Pulmonary artery endothelial cell (primary cell): ENCODE results near the gene FURIN. TPM values are rescaled to one million over a fixed set of nuclear protein-coding genes. Genes with fewer than 3 reads are reported as not detected.
"Not testable (repeated sequence)": the region's sequence is repeated elsewhere in the genome, so short reads cannot be mapped to it uniquely, and the experiment has no call there.

ENCODE experiments used
- DNase-seq: peaks from one replicate; pipeline ENCODE4 v3.0.0-alpha.2; 2011; ENCODE audit warnings: low read depth, low spot score
- total RNA-seq: library from RNA; depleted of rRNA; stranded (reverse); fragments of >200 nt; gene quantifications from 2 replicates; pipeline ENCODE4 v1.2.3, GENCODE V29; 2014

Gene FURIN
- total RNA-seq, 1 donor from 2014 or later: 73.1 TPM

DNA sequence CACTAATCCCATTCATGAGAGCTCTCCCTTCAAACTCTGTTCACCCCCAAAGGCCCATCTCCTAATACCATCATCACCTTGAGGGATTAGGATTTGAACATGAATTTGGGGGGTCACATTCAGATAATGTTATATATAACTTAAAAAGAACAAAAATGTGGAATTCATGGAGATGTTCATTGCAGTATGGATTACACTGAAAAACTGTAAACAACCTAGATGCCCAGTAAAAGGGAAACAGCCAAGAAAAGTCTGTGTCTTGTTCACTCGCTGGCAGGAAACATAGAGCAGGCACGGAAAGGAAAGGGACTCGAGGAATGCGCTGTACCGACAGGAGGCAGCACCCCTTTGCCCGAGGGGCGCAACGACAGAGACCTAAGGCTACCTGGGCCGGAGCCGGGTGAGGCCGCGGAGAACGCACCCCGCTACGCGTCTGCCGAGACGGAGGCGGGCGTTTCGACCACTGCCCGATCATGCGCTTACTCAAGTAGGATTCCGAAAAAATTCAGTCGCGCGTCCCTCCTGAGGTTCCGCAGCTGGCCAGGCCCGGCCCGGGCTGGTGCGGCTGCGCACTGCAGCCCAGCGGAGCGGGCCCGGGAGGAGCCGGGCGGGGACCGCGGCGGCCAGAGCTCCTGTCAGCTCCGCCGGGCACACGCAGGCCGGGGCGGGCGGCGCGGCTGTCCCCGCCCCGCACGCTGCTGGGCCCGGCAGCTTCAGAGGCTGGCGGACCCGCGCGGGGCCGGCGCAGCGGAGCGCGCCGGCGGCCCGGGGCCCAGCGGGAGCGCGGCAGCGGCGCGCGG, 33.9 kb downstream of the FURIN start:
- peak; percentile 33 for DNase-seq

DNA sequence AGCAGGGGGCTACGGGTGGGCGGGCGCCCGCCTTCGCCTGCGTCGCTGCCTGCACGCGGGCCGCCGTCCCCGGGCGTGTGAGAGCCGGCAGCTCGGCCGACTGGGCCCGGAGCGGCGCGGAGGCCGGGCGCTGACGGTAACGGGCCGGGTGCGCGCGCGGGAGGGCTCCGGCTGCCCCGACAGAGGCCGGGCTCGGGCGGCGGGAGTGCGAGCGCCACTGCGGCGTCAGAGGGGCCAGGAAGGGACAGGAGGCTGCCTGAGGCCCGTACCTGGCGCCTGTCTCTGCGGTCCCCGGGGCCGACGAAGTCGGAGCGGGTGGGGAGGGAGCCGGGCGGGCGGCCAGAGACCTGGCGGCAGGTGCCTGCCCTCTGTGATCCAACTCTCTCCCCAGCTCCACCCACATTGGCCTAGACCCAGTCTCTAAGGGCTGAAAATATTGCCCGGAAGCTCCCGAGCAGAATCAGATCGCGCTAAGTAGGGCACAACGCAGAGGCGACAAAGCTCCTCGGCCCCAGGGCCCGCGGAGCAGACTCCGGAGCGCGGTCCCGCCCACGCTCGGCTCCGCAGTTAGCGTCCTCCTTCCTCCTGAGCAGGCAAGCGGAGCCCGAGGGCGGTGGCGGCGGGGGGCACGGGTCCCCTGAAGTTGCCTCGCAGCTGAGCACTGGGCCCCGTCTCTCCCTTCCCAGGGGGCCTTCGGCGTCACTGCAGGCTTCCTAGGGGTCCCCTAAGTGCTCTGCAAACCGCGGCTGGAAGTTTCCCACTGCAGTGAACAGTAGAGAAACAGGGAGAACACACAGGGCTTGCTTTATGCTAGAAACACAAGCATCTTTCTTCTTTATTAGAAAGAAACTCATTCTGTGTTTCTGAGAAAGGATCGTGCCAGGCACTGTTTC, 34.7 kb downstream of the FURIN start, which contains the start of gene MAN2A2:
Gene MAN2A2 (plus strand): TSS at position 463 of the 893 bp plus-strand sequence. CDS start 906 bp downstream, outside the sequence.
- no peak for DNase-seq

DNA sequence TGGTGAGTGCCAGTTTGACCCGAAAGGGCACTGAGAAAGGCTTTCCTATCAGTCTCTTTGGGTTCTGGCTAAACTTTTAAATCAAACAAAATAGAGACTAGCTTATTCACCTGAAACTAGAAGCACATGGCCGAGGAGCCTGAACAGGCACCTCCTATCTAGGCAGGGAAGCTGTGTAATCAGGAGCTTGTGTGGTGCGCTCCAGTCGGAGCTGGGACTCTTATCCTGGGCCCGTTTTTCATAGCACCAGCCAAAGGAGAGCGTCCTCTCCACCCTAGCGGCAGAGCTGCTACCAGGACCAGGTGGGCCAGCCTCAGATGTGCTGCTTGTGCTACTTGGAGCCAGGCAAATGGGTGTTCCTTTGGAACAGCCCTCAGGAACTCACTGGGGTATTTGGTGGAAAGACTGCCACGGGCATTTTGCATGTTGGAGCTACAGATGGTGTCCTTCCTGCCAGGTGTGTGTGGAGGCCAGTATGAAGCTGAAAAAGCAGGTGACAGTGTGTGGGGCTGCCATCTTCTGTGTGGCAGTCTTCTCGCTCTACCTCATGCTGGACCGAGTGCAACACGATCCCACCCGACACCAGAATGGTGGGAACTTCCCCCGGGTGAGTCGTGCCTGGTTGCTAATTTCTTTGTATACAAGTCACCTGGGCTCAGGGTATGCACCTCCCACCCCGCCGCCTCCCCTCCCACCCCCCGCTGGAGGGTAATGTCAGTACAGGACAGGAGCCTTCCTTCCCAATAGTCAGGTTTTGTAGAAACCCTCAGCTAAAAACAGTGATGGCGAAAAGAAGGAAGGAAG, 35.5 kb downstream of the FURIN start:
- DNase-seq: no peak

DNA sequence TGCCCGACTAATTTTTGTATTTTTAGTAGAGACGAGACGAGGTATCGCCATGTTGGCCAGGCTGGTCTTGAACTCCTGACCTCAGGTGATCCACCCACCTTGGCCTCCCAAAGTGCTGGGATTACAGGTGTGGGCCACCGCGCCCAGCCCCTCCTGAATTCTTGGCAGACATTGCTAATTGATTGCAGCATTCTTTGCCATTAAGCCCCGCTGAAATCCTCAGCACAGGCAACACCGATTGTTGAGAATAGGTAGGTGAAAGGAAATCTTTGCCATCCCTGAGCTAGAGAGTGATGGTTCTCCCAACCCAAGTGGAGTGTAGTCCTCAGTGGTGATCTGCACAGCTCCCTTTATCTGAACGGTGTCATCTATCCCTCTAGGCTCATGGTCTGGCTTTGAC, 36.4 kb downstream of the FURIN start:
- no peak for DNase-seq

DNA sequence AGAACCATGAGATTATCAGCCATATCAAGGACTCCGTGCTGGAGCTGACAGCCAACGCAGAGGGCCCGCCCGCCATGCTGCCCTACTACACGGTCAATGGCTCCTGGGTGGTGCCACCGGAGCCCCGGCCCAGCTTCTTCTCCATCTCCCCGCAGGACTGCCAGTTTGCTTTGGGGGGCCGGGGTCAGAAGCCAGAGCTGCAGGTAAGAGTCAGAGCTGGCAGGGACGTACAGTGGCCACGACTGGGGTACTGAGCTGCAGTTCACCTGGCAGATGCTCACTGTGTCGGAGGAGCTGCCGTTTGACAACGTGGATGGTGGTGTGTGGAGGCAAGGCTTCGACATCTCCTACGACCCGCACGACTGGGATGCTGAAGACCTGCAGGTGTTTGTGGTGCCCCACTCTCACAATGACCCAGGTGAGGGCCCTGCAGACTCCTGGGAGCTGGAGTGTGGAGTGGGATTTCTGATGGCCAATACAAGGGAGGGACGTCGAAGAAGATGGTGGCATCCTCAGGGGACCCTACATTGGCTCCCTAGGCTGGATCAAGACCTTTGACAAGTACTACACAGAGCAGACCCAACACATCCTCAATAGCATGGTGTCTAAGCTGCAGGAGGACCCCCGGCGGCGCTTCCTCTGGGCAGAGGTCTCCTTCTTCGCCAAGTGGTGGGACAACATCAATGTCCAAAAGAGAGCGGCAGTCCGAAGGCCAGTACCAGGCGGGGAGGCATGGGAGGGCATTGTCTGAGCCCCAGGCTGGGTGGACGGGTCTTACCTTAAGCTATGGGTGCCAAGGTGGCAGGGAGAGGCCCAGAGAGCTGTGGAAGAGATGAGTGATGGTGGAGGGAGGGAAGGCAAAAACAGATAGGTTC, 37.2 kb downstream of the FURIN start:
- DNase-seq: no peak

DNA sequence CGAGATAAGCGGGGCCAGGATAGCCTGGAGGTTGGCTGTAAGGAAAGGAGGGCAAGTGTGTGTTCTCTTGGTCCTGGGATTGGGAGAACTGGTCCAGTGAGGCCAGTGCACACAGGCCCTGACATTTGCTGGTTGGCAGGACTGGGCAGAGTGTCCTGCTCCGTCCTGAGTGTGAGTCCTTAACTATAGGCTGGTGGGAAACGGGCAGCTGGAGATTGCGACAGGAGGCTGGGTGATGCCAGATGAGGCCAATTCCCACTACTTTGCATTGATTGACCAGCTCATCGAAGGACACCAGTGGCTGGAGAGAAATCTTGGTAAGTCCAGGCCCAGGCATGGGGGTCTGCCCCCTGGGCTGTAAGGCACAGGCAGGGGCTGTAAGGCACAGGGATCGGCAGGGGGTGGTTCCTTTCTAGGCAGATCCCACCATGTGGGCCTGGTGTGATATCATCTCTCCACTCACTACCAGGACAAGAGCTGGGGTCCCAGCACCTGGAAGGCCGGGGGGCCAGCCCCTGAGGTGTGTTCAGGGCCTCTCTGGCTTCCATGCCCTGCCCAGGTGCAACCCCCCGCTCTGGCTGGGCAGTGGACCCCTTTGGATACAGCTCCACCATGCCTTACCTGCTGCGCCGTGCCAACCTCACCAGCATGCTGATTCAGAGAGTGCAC, 37.9 kb downstream of the FURIN start:
- DNase-seq: no peak

DNA sequence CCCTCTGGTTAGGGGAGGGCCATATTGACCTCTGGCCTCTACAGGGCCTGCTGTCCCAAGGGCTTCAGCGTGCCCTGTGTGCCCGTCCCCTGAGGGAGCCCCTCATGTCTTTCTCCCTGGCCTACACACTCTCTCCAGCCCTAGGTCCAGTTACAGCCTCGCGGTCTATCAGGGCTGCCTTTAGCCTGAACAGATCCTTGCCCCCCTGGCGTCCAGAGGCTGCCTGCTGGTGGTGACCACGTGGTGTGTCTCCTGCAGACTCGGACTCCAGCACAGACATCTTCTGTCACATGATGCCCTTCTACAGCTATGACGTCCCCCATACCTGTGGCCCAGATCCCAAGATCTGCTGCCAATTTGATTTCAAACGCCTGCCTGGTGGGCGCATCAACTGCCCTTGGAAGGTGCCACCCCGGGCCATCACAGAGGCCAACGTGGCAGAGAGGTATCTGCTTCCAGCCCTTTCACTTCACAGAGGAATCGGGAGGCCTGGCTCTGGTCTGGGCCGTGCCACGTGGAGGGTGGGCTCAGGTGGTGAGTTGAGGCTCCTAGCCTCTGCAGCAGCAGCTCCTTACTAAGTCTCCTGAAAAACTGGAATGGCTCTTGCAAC, 38.8 kb downstream of the FURIN start:
- DNase-seq: no peak

DNA sequence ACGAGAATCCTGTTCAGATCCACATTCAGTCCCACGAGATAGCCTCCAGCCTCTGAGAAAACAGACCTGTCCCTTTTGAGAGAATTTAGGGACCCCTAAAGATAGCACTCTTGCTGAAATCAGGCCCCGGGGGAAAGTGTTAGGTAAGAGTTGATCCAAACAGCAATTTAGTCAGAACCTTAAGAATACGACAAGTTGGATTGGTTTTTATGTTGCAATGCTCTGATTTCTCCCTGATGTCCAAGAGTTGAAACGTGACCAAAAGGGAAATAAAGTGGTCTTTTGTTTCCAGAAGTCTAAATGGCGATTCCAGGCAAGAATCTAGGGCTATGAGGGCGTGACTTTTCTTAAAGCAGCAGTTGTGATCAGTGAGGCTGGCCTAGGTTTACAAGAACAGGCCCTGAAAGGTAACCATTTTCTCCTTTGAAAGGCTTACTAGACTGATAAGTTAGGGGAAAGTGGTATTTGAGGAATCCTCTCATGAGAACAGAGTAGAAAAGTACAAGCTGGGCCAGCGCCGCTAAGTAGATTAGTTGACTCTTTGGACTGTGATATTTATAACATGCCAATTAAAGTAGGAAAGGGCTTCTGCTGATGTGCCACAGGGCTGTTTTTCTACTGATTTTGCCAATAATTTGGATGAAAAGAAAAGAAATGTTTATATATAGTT, 39.6 kb downstream of the FURIN start:
- DNase-seq: no peak

DNA sequence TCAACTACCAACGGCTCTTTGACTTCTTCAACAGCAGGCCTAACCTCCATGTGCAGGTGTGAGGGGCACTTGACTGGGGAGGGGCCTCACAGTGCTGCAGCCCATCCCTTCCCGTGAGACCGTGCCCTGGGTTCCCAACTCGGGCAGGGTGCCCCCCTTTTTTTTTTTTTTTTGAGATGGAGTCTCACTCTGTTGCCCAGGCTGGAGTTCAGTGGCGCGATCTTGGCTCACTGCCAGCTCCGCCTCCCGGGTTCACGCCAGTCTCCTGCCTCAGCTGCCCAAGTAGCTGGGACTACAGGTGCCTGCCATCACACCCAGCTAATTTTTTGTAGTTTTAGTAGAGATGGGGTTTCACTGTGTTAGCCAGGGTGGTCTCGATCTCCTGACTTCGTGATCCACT, 41.1 kb downstream of the FURIN start:
- DNase-seq: not testable (repeated sequence)

DNA sequence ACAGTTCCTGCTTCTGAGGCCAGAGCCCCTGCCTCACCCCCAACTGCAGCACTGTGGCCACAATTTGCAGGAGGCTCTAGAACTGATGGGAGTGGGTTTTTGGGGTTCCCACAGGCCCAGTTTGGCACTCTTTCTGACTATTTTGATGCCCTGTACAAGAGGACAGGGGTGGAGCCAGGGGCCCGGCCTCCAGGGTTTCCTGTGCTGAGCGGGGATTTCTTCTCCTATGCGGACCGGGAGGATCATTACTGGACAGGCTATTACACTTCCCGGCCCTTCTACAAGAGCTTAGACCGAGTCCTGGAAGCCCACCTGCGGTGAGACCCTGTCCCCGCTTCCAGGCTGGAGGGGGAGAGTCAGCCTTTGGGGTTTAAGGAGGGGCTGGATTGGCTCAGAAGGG, 41.6 kb downstream of the FURIN start:
- no peak for DNase-seq

DNA sequence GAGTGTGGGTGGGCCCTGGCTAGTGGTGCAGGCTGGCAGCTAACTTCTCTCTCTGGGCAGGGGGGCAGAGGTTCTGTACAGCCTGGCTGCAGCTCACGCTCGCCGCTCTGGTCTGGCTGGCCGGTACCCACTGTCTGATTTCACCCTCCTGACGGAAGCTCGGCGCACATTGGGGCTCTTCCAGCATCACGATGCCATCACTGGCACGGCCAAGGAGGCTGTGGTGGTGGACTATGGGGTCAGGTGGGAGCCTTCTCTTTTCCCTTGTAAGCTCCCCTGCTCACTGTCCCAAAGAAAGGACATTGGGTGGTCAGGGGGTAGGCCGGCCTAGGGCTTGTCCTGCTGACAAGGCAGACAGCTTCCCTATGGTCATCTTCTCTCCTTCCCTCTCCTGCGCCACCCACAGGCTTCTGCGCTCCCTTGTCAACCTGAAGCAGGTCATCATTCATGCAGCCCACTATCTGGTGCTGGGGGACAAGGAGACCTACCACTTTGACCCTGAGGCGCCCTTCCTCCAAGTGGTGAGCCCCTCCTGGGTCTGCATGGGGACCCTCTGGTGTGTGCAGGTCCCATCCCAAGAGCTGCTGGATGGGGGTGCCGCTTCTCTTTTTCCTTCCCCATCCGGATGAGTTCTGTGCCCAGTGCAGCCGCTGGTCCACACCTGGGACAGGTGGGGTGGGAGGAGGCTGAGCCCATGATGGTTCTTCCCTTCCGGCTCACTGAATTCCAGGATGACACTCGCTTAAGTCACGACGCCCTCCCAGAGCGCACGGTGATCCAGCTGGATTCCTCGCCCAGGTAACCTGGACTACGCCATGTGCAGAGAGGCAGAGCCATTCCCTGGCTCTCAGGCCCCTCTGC, 42.3 kb downstream of the FURIN start:
- no peak for DNase-seq

DNA sequence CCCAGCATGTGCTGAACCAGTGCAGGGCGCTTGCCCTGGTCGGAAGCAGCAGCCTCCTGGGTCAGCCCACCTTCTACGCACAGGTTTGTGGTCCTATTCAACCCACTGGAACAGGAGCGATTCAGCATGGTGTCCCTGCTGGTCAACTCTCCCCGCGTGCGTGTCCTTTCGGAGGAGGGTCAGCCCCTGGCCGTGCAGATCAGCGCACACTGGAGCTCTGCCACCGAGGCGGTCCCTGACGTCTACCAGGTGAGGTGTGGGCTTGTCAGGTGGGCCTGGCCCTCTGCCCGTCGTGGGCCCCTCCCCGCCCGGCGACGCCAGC, 42.9 kb downstream of the FURIN start:
- DNase-seq: no peak

DNA sequence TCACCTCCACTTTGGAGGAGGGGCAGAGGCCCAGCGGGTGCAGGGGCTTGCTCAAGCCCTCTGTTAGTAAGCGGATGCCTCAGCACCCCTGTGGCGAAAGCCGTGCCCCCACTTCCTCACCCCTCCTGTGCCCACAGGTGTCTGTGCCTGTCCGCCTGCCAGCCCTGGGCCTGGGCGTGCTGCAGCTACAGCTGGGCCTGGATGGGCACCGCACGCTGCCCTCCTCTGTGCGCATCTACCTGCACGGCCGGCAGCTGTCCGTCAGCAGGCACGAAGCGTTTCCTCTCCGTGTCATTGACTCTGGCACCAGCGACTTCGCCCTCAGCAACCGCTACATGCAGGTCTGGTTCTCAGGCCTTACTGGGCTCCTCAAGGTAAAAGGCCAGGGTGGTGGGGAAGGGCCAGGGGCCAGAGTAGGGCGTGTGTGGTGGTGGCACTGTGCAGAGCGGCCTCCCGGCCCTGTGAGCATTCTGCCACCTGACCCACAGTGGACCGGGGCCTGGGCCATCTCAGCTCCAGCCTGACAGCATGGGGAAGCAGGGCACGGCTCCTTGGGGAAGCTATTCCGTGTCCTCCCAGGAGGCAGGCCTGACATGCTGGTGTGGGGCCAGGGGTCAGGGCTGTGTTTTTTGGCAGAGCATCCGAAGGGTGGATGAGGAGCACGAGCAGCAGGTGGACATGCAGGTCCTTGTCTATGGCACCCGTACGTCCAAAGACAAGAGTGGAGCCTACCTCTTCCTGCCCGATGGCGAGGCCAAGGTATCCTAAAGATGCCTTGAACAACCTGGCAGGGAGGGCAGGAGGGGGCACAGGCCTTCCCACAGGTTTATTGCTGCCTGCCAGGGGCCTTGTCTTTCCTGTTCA, 43.8 kb downstream of the FURIN start:
- no peak for DNase-seq

DNA sequence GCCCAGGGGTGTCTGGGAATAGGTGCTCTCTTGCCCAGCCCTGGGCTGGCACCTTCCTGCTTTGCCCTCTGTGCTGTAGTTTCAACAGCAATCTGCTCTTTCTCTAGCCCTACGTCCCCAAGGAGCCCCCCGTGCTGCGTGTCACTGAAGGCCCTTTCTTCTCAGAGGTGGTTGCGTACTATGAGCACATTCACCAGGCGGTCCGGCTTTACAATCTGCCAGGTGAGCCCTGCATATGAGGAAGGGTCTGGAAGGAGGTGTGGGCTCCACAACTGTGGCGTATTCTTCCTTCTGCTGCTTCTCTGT, 44.3 kb downstream of the FURIN start:
- DNase-seq: no peak

DNA sequence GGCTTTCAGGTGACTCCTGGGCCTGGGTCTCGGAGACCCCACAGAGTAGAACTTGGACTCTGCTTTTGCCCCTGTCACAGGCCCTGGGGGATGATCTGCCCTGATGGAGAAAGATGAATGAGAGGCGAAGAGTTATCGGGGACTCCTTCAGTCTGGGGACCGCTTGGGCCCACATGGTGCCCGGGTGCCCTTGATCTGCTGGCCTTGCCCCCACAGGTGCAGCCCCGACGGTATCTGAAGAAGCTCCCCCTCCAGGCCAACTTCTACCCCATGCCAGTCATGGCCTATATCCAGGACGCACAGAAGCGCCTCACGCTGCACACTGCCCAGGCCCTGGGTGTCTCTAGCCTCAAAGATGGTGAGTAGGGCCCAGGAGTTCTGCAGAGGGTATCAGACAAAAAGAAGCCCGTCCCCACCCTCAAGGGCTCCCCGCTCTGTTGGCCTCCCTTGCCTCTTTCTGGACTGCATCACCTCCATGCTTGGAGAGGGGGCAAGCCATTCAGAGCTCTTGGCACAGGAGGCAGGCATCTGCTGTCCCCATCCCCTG, 45.1 kb downstream of the FURIN start:
- no peak for DNase-seq

DNA sequence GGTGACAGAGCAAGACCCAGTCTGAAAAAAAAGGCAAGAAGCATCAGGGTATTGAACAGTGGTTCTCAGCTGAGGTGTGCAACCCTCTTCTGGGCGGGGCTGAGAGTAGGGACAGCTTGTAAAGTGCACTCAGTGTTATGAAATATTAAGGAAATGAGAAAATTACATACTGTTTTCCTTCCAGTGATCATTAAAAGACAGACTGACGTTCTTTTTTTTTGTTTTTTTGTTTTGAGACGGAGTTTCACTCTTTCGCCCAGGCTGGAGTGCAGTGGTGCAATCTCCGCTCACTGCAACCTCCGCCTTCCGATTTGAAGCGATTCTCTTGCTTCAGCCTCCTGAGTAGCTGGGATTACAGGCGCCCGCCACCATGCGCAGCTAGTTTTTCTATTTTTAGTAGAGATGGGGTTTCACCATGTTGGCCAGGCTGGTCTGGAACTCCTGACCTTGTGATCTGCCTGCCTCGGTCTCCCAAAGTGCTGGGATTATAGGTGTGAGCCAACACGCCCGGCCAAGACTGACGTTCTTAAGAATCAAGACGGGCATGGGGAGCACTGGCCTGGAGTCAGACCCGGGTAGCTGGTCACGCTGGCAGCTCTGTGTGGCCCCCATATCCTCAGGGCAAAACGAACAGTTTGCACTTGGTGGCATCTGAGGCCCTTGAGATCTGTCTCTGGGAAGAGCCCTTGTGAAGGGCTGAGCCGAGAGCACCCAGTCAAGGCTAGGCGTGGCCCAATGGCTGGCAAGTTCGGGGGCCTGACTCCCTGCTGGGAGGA, 46.1 kb downstream of the FURIN start:
- no peak for DNase-seq
